Measurements from ENCODE around the gene LHX2. TPM values are rescaled to one million over a fixed set of nuclear protein-coding genes. Genes with fewer than 3 reads are reported as not detected.

Gene LHX2
- total RNA-seq, 2 experiments from 2014 or later: 0.14 TPM; not detected in 1

DNA sequence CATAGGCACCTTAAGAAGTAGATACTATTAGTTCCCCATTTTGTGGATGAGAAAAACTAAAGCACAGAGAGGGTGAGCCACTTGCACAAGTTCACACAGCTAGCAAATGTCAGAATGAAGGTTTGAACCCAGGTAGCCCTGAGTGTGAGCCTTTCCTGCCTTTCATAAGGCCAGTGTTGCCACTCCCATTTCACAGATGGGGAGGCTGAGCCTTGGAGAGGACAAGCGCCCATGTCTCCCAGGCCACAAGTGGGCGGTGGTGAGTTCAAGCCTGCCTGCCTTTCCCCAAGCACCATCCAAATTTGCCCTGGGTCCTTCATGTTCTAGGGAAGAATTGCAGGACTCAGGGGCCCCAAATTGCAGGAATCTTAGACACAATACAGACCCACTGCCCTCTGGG is 50.6 kb downstream of the LHX2 start:
- Histone ChIP-seq H3K4me1 (ENCODE audit: insufficient read depth, low read length) (no peaks in the 10 kb centered on the region), H3K27ac (ENCODE audit: low read depth in 1 of 2, low read length in 2 of 2) (no peak overlapping the region), H3K9me3 (ENCODE audit: control insufficient read depth in 1 of 2, insufficient read depth in 1 of 2, low read length in 2 of 2) (peaks cover 0 to 6% of the 10 kb centered on the region in 2 experiments), H3K27me3 (ENCODE audit: control insufficient read depth in 1 of 2, insufficient read depth in 2 of 2, low read length in 2 of 2) (peaks cover 0 to 7% of the 10 kb centered on the region in 2 experiments), H3K4me3 (ENCODE audit: low read length) (no peak overlapping the region), H3K36me3 (ENCODE audit: insufficient read depth, low read length) (no peaks in the 10 kb centered on the region)
- POLR2A ChIA-PET: no interaction called here
- DNase-seq (no peak), ATAC-seq (ENCODE audit: poor library complexity) (no peak)
- intact Hi-C loops (cut with DNase I, micrococcal nuclease): no loop called here
- TF ChIP-seq, protein P1, sequence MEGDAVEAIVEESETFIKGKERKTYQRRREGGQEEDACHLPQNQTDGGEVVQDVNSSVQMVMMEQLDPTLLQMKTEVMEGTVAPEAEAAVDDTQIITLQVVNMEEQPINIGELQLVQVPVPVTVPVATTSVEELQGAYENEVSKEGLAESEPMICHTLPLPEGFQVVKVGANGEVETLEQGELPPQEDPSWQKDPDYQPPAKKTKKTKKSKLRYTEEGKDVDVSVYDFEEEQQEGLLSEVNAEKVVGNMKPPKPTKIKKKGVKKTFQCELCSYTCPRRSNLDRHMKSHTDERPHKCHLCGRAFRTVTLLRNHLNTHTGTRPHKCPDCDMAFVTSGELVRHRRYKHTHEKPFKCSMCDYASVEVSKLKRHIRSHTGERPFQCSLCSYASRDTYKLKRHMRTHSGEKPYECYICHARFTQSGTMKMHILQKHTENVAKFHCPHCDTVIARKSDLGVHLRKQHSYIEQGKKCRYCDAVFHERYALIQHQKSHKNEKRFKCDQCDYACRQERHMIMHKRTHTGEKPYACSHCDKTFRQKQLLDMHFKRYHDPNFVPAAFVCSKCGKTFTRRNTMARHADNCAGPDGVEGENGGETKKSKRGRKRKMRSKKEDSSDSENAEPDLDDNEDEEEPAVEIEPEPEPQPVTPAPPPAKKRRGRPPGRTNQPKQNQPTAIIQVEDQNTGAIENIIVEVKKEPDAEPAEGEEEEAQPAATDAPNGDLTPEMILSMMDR (IDR thresholded peaks at IDR 0.05): no peak
- CTCF ChIA-PET: no interaction called here
- Mint-ChIP-seq H3K36me3 (ENCODE audit: low read depth) (no peaks in the 10 kb centered on the region), H3K4me1 (ENCODE audit: low read depth) (no peaks in the 10 kb centered on the region), H3K27ac (no peak overlapping the region), H3K9me3 (no peaks in the 10 kb centered on the region), H3K4me3 (no peak overlapping the region), H3K27me3 (peaks cover 16% of the 10 kb centered on the region)

DNA sequence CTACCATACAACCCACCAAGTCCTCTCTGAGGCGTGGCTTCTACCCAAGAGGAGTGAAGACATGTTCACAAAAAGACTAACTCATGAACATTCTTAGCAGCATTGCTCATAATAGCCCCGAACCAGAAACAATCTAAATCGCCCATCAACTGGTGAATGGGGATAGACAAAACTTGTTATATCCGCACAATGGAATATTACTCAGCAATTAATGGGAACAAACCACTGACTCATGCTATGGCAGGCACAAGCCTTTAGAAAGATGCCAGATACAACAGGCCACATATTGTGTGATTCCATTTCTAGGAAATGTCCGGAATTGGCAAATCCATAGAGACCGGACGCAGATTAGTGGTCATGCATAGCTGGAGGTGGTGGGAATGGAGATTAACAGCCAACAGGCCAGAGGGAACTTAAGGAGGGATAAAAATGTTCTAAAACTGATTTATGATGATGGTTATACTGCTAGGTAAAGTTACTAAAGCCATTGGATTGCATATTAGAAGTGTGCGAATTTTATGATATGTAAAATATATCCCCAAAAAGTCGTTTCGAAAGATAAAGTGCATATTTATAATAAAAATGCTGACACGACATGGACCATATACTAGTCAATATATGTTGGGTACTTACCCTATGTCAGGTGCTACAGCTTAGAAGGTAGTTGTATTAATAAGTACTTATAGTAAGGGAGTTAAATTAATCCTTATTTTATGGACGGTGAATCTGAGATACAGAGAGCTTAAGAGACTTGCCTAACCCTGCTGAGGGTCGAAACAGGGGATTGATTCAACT is 55.4 kb downstream of the LHX2 start:
- TF ChIP-seq, protein P1 (IDR thresholded peaks at IDR 0.05): no peak
- Histone ChIP-seq H3K4me1 (ENCODE audit: insufficient read depth, low read length) (no peaks in the 10 kb centered on the region), H3K4me3 (ENCODE audit: low read length) (no peak overlapping the region), H3K9me3 (ENCODE audit: control insufficient read depth in 1 of 2, insufficient read depth in 1 of 2, low read length in 2 of 2) (peaks cover 0 to 7% of the 10 kb centered on the region in 2 experiments), H3K27ac (ENCODE audit: low read depth in 1 of 2, low read length in 2 of 2) (no peak overlapping the region), H3K27me3 (ENCODE audit: control insufficient read depth in 1 of 2, insufficient read depth in 2 of 2, low read length in 2 of 2) (no peaks in the 10 kb centered on the region), H3K36me3 (ENCODE audit: insufficient read depth, low read length) (no peaks in the 10 kb centered on the region)
- no peaks in the 10 kb centered on the region for H3K4me1 Mint-ChIP-seq (ENCODE audit: low read depth)
- H3K4me3 Mint-ChIP-seq: no peak overlapping the region
- ATAC-seq (ENCODE audit: poor library complexity) (no peak), DNase-seq (no peak)
- ChIA-PET CTCF (no interaction called here), POLR2A (no interaction called here)
- H3K27ac Mint-ChIP-seq: no peak overlapping the region
- H3K27me3 Mint-ChIP-seq: peaks cover 24% of the 10 kb centered on the region
- no peaks in the 10 kb centered on the region for H3K36me3 Mint-ChIP-seq (ENCODE audit: low read depth)
- intact Hi-C loops (cut with DNase I, micrococcal nuclease): no loop called here
- H3K9me3 Mint-ChIP-seq: peaks cover 3% of the 10 kb centered on the region

DNA sequence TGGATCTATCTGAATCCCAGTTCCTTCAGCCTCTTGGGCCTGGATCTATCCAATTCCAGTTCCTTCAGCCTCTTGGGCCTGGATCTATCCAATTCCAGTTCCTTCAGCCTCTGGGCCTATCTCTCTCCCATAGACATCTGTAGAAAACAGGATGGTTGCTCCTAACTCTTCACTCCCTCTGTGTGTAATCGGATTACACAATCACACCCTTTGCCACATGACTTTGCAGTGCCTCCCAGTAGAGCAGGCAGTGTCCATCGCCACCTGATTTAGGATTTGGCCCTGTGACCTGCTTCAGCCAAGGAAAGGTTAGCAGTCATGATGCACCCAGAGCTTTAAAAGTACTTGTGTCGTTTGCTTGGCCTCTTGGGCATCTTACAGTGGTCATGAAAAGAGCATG is 56.7 kb downstream of the LHX2 start:
- no peak for ATAC-seq (ENCODE audit: poor library complexity)
- peaks cover 37% of the 10 kb centered on the region for H3K27me3 Mint-ChIP-seq
- H3K27ac ChIP-seq (ENCODE audit: low read depth in 1 of 2, low read length in 2 of 2): no peak overlapping the region
- no peak overlapping the region for H3K27ac Mint-ChIP-seq
- H3K9me3 Mint-ChIP-seq: peaks cover 3% of the 10 kb centered on the region
- no peak overlapping the region for H3K4me3 Mint-ChIP-seq
- H3K36me3 ChIP-seq (ENCODE audit: insufficient read depth, low read length): no peaks in the 10 kb centered on the region
- ChIA-PET POLR2A (no interaction called here), CTCF (no interaction called here)
- peaks cover 0 to 7% of the 10 kb centered on the region in 2 experiments for H3K9me3 ChIP-seq (ENCODE audit: control insufficient read depth in 1 of 2, insufficient read depth in 1 of 2, low read length in 2 of 2)
- H3K27me3 ChIP-seq (ENCODE audit: control insufficient read depth in 1 of 2, insufficient read depth in 2 of 2, low read length in 2 of 2): peaks cover 0 to 3% of the 10 kb centered on the region in 2 experiments
- no peaks in the 10 kb centered on the region for H3K4me1 Mint-ChIP-seq (ENCODE audit: low read depth)
- H3K4me3 ChIP-seq (ENCODE audit: low read length): no peak overlapping the region
- TF ChIP-seq, protein P1 (IDR thresholded peaks at IDR 0.05): no peak
- H3K4me1 ChIP-seq (ENCODE audit: insufficient read depth, low read length): no peaks in the 10 kb centered on the region
- H3K36me3 Mint-ChIP-seq (ENCODE audit: low read depth): no peaks in the 10 kb centered on the region
- intact Hi-C loops (cut with DNase I, micrococcal nuclease): no loop called here
- DNase-seq: no peak

All from CD4-positive, alpha-beta T cell (primary cell).